GM21825 (cell line): ENCODE measurements around the gene SLC35E1.

Experiments
- ATAC-seq: cut with Tn5 transposase; IDR thresholded peaks from one replicate; pipeline ENCODE4 v1.9.1; 2021; ENCODE audit warnings: mild to moderate bottlenecking, moderate library complexity; ENCODE audit not compliant: unreplicated experiment

SLC35E1 gene

DNA sequence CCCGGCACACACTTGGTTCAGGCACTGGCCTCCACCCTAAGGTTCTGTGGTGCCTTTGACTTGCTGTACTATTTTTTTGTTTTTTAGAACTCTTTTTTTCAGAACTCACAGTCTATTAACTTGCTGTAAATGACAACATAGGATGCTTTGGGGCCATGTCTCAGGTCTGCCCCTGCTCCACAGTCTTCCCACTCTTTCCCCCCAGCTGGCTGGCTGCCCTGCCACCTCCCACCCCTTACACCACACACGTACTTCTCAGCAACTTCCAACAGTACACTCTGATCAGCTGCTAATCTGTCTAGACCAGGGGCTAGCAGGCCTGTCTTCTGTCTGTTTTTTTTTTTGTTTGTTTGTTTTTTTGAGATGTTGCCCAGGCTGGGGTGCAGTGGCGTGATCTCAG, 67.9 kb downstream of the SLC35E1 start:
- ATAC-seq = no peak
